IPS-15b (cell line): Measurements from ENCODE around the gene MGMT.

Experiments
- H3K27me3 ChIP-seq: one replicate; pipeline ENCODE4 v1.6.1; 2013; ENCODE audit warnings: low read length; ENCODE audit not compliant: control insufficient read depth, insufficient read depth
- H3K36me3 ChIP-seq: one replicate; pipeline ENCODE4 v1.6.1; 2013; ENCODE audit warnings: low read length; ENCODE audit not compliant: control insufficient read depth, insufficient read depth
- H3K4me1 ChIP-seq: one replicate; pipeline ENCODE4 v1.6.1; 2013; ENCODE audit warnings: mild to moderate bottlenecking, low read length; ENCODE audit not compliant: control insufficient read depth, insufficient read depth
- H3K4me3 ChIP-seq: one replicate; pipeline ENCODE4 v1.5.1; 2013; ENCODE audit warnings: low read depth, low read length
- H3K9ac ChIP-seq: one replicate; pipeline ENCODE4 v1.6.1; 2013; ENCODE audit warnings: low read depth, mild to moderate bottlenecking, low read length
- H3K9me3 ChIP-seq: one replicate; pipeline ENCODE4 v1.6.1; 2013; ENCODE audit warnings: mild to moderate bottlenecking, low read length; ENCODE audit not compliant: control insufficient read depth, insufficient read depth

Gene MGMT

GRCh38 chr10:129501652-129502436, 34.8 kb downstream of the MGMT start:
- Histone ChIP-seq H3K4me1 (no peaks in the 10 kb centered on the region), H3K36me3 (peaks cover 3% of the 10 kb centered on the region), H3K27me3 (no peaks in the 10 kb centered on the region), H3K4me3 (no peak overlapping the region), H3K9ac (no peak overlapping the region), H3K9me3 (no peaks in the 10 kb centered on the region)

GRCh38 chr10:129502448-129502847, 35.4 kb downstream of the MGMT start:
- Histone ChIP-seq H3K27me3 (no peaks in the 10 kb centered on the region), H3K36me3 (peaks cover 3% of the 10 kb centered on the region), H3K9ac (no peak overlapping the region), H3K4me3 (no peak overlapping the region), H3K9me3 (no peaks in the 10 kb centered on the region), H3K4me1 (no peaks in the 10 kb centered on the region)

GRCh38 chr10:129505500-129506075, 38.5 kb downstream of the MGMT start:
- Histone ChIP-seq H3K36me3 (peaks cover 3% of the 10 kb centered on the region), H3K4me3 (no peak overlapping the region), H3K27me3 (no peaks in the 10 kb centered on the region), H3K4me1 (no peaks in the 10 kb centered on the region), H3K9ac (no peak overlapping the region), H3K9me3 (no peaks in the 10 kb centered on the region)

DNA sequence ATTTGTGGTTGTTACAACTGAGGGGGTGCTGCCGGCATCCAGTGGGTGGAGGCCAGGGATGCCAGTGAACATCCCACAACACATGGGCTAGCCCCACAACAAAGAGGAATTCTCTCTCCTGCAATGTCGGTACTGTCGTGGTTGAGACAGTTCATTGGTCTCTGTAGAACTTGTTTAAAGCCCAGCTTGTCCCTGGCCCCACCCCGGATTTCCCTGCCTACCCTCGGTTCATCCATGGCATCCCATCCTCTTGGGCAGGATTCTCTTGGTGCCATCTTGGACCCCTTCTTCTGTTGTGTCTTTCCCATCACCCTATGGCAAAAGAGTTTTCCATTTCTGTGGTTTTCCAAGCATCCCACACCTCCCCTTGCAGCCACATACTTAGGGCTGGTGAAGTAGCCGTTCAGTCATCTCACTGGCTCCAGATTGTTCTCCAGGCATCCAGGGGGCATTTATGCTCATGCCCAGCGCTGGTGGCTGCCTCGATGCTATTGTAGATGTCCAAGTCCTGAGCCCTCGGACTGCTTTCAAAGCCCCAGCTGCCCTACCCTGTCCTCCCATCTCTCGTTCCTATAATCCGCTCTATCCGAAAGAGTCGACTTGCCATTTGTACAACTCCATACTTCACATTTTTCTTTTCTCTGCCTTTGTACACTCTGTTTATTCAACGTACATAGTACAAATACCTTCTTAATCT, 39.2 kb downstream of the MGMT start:
- H3K9me3 ChIP-seq = no peaks in the 10 kb centered on the region
- no peak overlapping the region for H3K9ac ChIP-seq
- peaks cover 3% of the 10 kb centered on the region for H3K36me3 ChIP-seq
- no peaks in the 10 kb centered on the region for H3K4me1 ChIP-seq
- H3K27me3 ChIP-seq = no peaks in the 10 kb centered on the region
- no peak overlapping the region for H3K4me3 ChIP-seq

- Histone ChIP-seq H3K9me3 (no peaks in the 10 kb centered on the region), H3K4me3 (no peak overlapping the region), H3K4me1 (no peaks in the 10 kb centered on the region), H3K27me3 (no peaks in the 10 kb centered on the region), H3K9ac (no peak overlapping the region), H3K36me3 (peaks cover 3% of the 10 kb centered on the region)
These were observed 40.3 kb downstream of the MGMT start for GRCh38 chr10:129507216-129507889.

GRCh38 chr10:129509155-129509554, 42.1 kb downstream of the MGMT start:
- Histone ChIP-seq H3K9ac (no peak overlapping the region), H3K4me1 (no peaks in the 10 kb centered on the region), H3K36me3 (peaks cover 3% of the 10 kb centered on the region), H3K4me3 (no peak overlapping the region), H3K27me3 (no peaks in the 10 kb centered on the region), H3K9me3 (no peaks in the 10 kb centered on the region)

GRCh38 chr10:129509835-129510234, 42.8 kb downstream of the MGMT start:
- Histone ChIP-seq H3K9me3 (no peaks in the 10 kb centered on the region), H3K9ac (no peak overlapping the region), H3K27me3 (no peaks in the 10 kb centered on the region), H3K36me3 (peaks cover 3% of the 10 kb centered on the region), H3K4me3 (no peak overlapping the region), H3K4me1 (no peaks in the 10 kb centered on the region)

- no peak overlapping the region for H3K9ac ChIP-seq
- H3K36me3 ChIP-seq = peaks cover under 1% of the 10 kb centered on the region
- H3K9me3 ChIP-seq = no peaks in the 10 kb centered on the region
- H3K27me3 ChIP-seq = no peaks in the 10 kb centered on the region
- no peaks in the 10 kb centered on the region for H3K4me1 ChIP-seq
- H3K4me3 ChIP-seq = no peak overlapping the region
These were observed 44.0 kb downstream of the MGMT start for GRCh38 chr10:129511086-129511485.

GRCh38 chr10:129511758-129512157, 44.7 kb downstream of the MGMT start:
- Histone ChIP-seq H3K36me3 (no peaks in the 10 kb centered on the region), H3K9me3 (no peaks in the 10 kb centered on the region), H3K4me3 (no peak overlapping the region), H3K9ac (no peak overlapping the region), H3K27me3 (no peaks in the 10 kb centered on the region), H3K4me1 (no peaks in the 10 kb centered on the region)

DNA sequence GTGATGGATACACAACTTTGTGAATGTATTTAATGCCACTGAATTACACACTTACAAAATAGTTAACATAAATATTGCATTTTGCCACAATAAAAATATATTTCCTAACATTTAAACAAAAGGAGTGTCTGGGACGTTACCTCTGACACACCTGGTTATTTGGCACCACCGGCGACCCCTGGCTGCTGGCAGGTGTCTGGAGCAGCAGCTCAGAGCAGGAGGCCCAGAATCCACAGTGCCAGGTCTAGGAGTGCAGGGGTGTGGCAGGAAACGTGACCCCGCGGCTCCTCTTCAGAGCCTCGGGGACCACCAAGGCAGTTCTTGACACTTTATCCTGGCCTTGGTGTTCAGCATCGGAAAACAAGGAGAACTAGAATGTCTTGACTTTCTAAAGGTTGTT, 46.3 kb downstream of the MGMT start:
- Histone ChIP-seq H3K4me3 (no peak overlapping the region), H3K9me3 (no peaks in the 10 kb centered on the region), H3K27me3 (no peaks in the 10 kb centered on the region), H3K4me1 (no peaks in the 10 kb centered on the region), H3K9ac (no peak overlapping the region), H3K36me3 (no peaks in the 10 kb centered on the region)

DNA sequence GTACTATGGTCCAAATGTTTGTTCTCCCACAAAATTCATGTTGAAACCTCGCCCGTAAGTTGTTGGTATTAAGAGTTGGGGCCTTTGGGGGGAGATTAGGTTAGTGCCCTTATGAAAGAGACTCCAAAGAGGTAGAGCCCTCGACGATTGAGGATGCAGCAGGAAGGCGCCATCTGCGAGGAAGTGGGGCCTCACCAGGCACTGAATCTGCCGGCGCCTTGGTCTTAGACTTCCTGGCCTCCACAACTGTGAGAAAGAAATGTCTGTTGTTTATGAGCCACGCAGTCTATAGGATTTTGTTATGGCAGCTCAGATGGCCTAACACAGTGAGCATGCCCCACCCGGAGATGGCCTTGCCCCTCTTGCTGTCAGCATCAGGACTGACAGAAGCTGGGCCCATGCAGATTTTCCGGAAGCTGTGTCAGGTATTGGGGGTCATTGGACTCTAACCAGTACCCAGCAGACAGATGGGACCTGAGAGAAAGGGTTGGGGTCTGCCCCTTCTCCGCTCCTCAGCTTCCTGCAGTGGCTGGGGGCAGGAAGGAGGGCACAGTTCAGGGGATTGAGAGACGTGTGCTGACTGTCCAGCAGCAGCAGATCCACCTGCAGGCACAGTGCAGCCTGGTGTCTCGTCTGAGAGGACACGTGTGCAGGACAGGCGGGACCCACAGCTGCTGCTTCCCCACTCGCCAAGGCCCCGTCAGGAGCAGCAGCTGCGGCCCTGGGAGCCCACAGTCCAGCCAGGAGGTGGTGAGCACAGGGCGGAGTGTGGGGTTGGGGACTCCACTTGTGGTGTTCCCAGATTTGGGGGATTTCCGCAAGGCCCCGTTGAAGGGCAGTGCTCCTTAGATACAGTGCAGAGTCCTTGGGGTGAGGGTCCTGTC, 47.8 kb downstream of the MGMT start:
- Histone ChIP-seq H3K27me3 (no peaks in the 10 kb centered on the region), H3K36me3 (no peaks in the 10 kb centered on the region), H3K4me3 (no peak overlapping the region), H3K9me3 (no peaks in the 10 kb centered on the region), H3K4me1 (no peaks in the 10 kb centered on the region), H3K9ac (no peak overlapping the region)
